ENCODE results near the gene C1QTNF1.

C1QTNF1 gene

DNA sequence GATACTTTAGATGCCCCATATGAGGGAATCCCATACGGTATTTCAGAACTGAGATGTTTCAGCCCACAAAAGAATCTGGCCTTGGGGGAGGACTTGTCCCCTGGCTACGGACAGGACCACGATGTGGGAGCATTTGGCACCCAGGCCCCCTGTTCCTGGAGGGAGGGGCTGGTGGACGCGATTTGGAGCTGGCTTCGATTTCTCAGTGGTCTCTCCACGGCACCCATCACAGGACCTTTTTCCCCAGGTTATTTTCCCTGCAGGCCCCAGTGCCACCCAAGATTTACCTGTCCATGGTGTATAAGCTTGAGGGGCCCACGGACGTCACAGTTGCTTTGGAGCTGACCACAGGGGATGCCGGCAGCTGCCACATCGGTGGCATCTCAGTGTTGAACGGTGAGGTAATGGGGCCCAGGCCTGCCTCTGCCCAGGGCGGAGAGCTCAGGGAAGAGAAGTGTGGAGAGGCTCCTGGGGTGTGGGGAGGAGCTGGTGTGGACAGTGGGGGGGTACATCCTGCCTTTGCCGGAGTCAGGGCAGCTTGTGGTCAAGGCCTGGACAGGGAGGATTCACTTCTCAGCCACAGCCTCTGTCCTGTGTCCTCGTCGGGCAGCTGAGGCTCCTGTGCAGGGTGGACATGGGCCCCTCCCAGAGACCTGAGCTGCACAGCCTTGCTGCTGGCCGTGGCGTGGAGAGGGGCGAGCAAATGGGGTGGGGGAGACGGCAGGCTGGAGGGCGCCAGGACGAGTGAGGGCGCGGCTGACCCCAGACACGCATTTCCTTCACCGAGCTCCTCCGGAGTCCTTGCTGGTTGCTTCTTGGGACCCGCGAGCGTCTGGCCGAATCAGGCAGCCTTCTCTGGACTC lies 60.6 kb downstream of the C1QTNF1 start:
- Histone ChIP-seq H3K36me3 (replicated peaks) (peaks cover 3% of the 10 kb centered on the region), H3K4me3 (ENCODE audit: low read depth, low read length) (no peak overlapping the region), H3K27me3 (replicated peaks) (no peaks in the 10 kb centered on the region), H3K27ac (no peak overlapping the region)
- no peak for DNase-seq
- in situ Hi-C loops (cut with HindIII; ENCODE audit: low pct_ligation_motif_present, low sequenced_read_pairs), result no loop called here
- TF ChIP-seq, protein P1, sequence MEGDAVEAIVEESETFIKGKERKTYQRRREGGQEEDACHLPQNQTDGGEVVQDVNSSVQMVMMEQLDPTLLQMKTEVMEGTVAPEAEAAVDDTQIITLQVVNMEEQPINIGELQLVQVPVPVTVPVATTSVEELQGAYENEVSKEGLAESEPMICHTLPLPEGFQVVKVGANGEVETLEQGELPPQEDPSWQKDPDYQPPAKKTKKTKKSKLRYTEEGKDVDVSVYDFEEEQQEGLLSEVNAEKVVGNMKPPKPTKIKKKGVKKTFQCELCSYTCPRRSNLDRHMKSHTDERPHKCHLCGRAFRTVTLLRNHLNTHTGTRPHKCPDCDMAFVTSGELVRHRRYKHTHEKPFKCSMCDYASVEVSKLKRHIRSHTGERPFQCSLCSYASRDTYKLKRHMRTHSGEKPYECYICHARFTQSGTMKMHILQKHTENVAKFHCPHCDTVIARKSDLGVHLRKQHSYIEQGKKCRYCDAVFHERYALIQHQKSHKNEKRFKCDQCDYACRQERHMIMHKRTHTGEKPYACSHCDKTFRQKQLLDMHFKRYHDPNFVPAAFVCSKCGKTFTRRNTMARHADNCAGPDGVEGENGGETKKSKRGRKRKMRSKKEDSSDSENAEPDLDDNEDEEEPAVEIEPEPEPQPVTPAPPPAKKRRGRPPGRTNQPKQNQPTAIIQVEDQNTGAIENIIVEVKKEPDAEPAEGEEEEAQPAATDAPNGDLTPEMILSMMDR (IDR thresholded peaks at IDR 0.05; ENCODE audit: low read depth, low read length, missing control alignments), result no peak

GRCh38 chr17:79085154-79085920 lies 61.4 kb downstream of the C1QTNF1 start:
- no peak overlapping the region for H3K27ac ChIP-seq
- in situ Hi-C loops (cut with HindIII; ENCODE audit: low pct_ligation_motif_present, low sequenced_read_pairs), result no loop called here
- no peak overlapping the region for H3K4me3 ChIP-seq (ENCODE audit: low read depth, low read length)
- no peaks in the 10 kb centered on the region for H3K36me3 ChIP-seq (replicated peaks)
- no peaks in the 10 kb centered on the region for H3K27me3 ChIP-seq (replicated peaks)
- TF ChIP-seq, protein P1 (IDR thresholded peaks at IDR 0.05; ENCODE audit: low read depth, low read length, missing control alignments), result no peak
- DNase-seq, result no peak

- in situ Hi-C loops (cut with HindIII; ENCODE audit: low pct_ligation_motif_present, low sequenced_read_pairs), result no loop called here
- no peak overlapping the region for H3K27ac ChIP-seq
- H3K27me3 ChIP-seq (replicated peaks), result no peaks in the 10 kb centered on the region
- DNase-seq, result no peak
- TF ChIP-seq, protein P1 (IDR thresholded peaks at IDR 0.05; ENCODE audit: low read depth, low read length, missing control alignments), result no peak
- no peaks in the 10 kb centered on the region for H3K36me3 ChIP-seq (replicated peaks)
- H3K4me3 ChIP-seq (ENCODE audit: low read depth, low read length), result no peak overlapping the region
Observed at GRCh38 chr17:79085921-79086551, 62.1 kb downstream of the C1QTNF1 start.

GRCh38 chr17:79086609-79087427 lies 62.8 kb downstream of the C1QTNF1 start:
- TF ChIP-seq, protein P1 (IDR thresholded peaks at IDR 0.05; ENCODE audit: low read depth, low read length, missing control alignments), result no peak

DNA sequence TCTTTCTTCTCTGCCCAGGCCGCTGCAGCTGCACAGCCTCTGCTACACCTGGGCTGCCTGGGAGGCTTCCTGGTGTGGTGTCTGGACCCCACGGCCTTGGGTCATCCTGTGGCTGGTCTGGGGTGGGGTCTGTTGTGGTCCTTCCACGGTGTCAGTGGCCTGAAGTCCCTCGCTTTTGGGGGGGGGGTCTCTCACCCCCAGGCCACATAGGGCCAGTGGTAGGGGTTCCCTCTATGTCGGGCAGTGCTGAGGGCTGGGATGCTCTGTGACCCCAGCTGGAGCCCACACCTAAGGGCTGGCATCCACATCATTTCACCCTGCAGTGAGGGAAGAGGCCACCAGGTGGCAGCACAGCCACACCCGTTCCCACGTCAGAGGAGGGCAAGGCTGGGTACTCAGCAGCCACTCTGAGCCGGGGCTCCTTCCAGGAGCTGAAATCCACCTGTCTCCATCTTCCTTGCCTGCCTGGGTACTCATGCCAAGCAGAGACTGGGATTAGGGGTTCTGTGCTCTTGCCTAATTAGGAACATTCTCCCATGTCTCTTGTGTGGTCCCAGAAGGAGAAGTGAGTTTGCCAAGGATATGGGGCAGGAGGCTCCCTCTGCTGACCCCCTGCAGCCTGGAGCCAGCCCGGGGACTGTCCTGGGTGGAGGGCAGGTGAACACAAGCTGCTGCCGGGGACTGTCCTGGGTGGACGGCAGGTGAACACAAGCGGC lies 63.6 kb downstream of the C1QTNF1 start:
- TF ChIP-seq, protein P1 (IDR thresholded peaks at IDR 0.05; ENCODE audit: low read depth, low read length, missing control alignments), result peak; percentile 94
- no peak overlapping the region for H3K4me3 ChIP-seq (ENCODE audit: low read depth, low read length)
- peak; percentile 22 for DNase-seq
- in situ Hi-C loops (cut with HindIII; ENCODE audit: low pct_ligation_motif_present, low sequenced_read_pairs), result no loop called here
- no peaks in the 10 kb centered on the region for H3K27me3 ChIP-seq (replicated peaks)
- no peak overlapping the region for H3K27ac ChIP-seq
- no peaks in the 10 kb centered on the region for H3K36me3 ChIP-seq (replicated peaks)

More at GRCh38 chr17:79086609-79087427, 62.8 kb downstream of the C1QTNF1 start:
- H3K4me3 ChIP-seq (ENCODE audit: low read depth, low read length), result no peak overlapping the region
- H3K27ac ChIP-seq, result no peak overlapping the region
- in situ Hi-C loops (cut with HindIII; ENCODE audit: low pct_ligation_motif_present, low sequenced_read_pairs), result no loop called here
- DNase-seq, result no peak
- no peaks in the 10 kb centered on the region for H3K27me3 ChIP-seq (replicated peaks)
- no peaks in the 10 kb centered on the region for H3K36me3 ChIP-seq (replicated peaks)
